ENCODE results near the gene MCM8.

GRCh38 chr20:5968462-5968861 lies 18.0 kb downstream of the MCM8 start:
- TF ChIP-seq POLR2AphosphoS5 (IDR thresholded peaks at IDR 0.05) (no peak), CTCF (IDR thresholded peaks at IDR 0.05) (no peak)
